H54 (cell line): Measurements from ENCODE around the gene MYZAP.

Experiments
- DNase-seq: peaks from one replicate; pipeline ENCODE4 v3.0.0; 2011; ENCODE audit warnings: low spot score, mixed read lengths; ENCODE audit not compliant: insufficient read length
- FAIRE-seq: peaks from 3 replicates; lab custom pipeline; 2011; peaks lifted over from hg19 to GRCh38; lab: Jason Lieb, UNC
- POLR2A ChIP-seq: IDR thresholded peaks from 2 replicates; pipeline ENCODE4 v1.6.1; 2011; ENCODE audit warnings: low read depth, mild to moderate bottlenecking, low read length

The MYZAP gene

GRCh38 chr15:57571725-57572124 lies 20.0 kb upstream of the MYZAP start:
- FAIRE-seq (no peak), DNase-seq (no peak)
- TF ChIP-seq POLR2A: no peak

GRCh38 chr15:57572468-57572867 lies 19.2 kb upstream of the MYZAP start:
- TF ChIP-seq POLR2A: no peak
- FAIRE-seq (no peak), DNase-seq (no peak)

GRCh38 chr15:57573151-57573550 lies 18.6 kb upstream of the MYZAP start:
- no peak for TF ChIP-seq POLR2A
- DNase-seq (no peak), FAIRE-seq (no peak)

GRCh38 chr15:57575363-57575762 lies 16.3 kb upstream of the MYZAP start:
- no peak for TF ChIP-seq POLR2A
- FAIRE-seq: no peak

GRCh38 chr15:57578288-57578900 lies 13.3 kb upstream of the MYZAP start:
- DNase-seq: no peak
- no peak for FAIRE-seq
- no peak for TF ChIP-seq POLR2A

More at GRCh38 chr15:57575363-57575762, 16.3 kb upstream of the MYZAP start:
- DNase-seq: no peak

- no peak for TF ChIP-seq POLR2A
- DNase-seq: no peak
- no peak for FAIRE-seq
Observed at GRCh38 chr15:57580428-57580827, 11.3 kb upstream of the MYZAP start.

GRCh38 chr15:57580866-57581265 lies 10.8 kb upstream of the MYZAP start:
- FAIRE-seq (no peak), DNase-seq (no peak)
- no peak for TF ChIP-seq POLR2A

GRCh38 chr15:57582090-57582489 lies 9.6 kb upstream of the MYZAP start:
- DNase-seq (no peak), FAIRE-seq (no peak)
- TF ChIP-seq POLR2A: no peak

GRCh38 chr15:57583282-57583681 lies 8.4 kb upstream of the MYZAP start:
- no peak for DNase-seq
- FAIRE-seq: no peak
- TF ChIP-seq POLR2A: no peak

- FAIRE-seq: no peak
- no peak for TF ChIP-seq POLR2A
- DNase-seq: no peak
Observed at GRCh38 chr15:57583720-57584119, 8.0 kb upstream of the MYZAP start.

- DNase-seq: no peak
- FAIRE-seq: no peak
- no peak for TF ChIP-seq POLR2A
Observed at GRCh38 chr15:57586661-57587424, 4.9 kb upstream of the MYZAP start.

- FAIRE-seq (no peak), DNase-seq (no peak)
Observed at GRCh38 chr15:57589281-57589680, 2.4 kb upstream of the MYZAP start.

GRCh38 chr15:57589754-57590153 lies 1.9 kb upstream of the MYZAP start:
- TF ChIP-seq POLR2A: no peak
- DNase-seq: no peak
- FAIRE-seq: no peak

More at GRCh38 chr15:57589281-57589680, 2.4 kb upstream of the MYZAP start:
- TF ChIP-seq POLR2A: no peak

- no peak for TF ChIP-seq POLR2A
- DNase-seq: no peak
- FAIRE-seq: no peak
Observed at GRCh38 chr15:57591237-57591821, 375 bp upstream of the MYZAP start.

- no peak for FAIRE-seq
- no peak for TF ChIP-seq POLR2A
Observed at GRCh38 chr15:57592426-57592825, 722 bp downstream of the MYZAP start.

More at GRCh38 chr15:57592426-57592825, 722 bp downstream of the MYZAP start:
- no peak for DNase-seq
